Fibroblast of lung (primary cell): ENCODE data around the gene ITIH2. TPM values are rescaled to one million over a fixed set of nuclear protein-coding genes. Genes with fewer than 3 reads are reported as not detected.
"Not testable (repeated sequence)": the region's sequence is repeated elsewhere in the genome, so short reads cannot be mapped to it uniquely, and the experiment has no call there.

Source experiments
- DNase-seq, 2 donors: peaks; one replicate each; pipeline versions ENCODE4 v3.0.0 to v3.0.0-alpha.2; 2010; ENCODE audit warnings: low read depth in 2 of 2
- H2AFZ ChIP-seq: 2 replicates; pipeline ENCODE4 v1.5.1; 2012; ENCODE audit warnings: low read length, control low read depth, inconsistent platforms
- H3K27ac ChIP-seq: 2 replicates; pipeline ENCODE4 v1.5.1; 2011; ENCODE audit warnings: low read length, control low read depth; ENCODE audit not compliant: insufficient read depth
- H3K27me3 ChIP-seq: 2 replicates; pipeline ENCODE4 v1.5.1; 2011; ENCODE audit warnings: mild to moderate bottlenecking, low read length; ENCODE audit not compliant: control insufficient read depth, insufficient read depth
- H3K36me3 ChIP-seq: 2 replicates; pipeline ENCODE4 v1.5.1; 2011; ENCODE audit warnings: low read length; ENCODE audit not compliant: control insufficient read depth, insufficient read depth
- H3K4me1 ChIP-seq: 2 replicates; pipeline ENCODE4 v1.5.1; 2011; ENCODE audit warnings: low read length; ENCODE audit not compliant: control insufficient read depth, insufficient read depth; ENCODE audit errors: extremely low read depth
- H3K4me2 ChIP-seq: 2 replicates; pipeline ENCODE4 v1.5.1; 2011; ENCODE audit warnings: low read length, control low read depth; ENCODE audit not compliant: insufficient read depth; ENCODE audit errors: extremely low read depth
- H3K4me3 ChIP-seq, 4 experiments: fragments of 200-600 bp in 1 of 4; sonication (generic) in 1 of 4; replicated peaks in 1 of 4; 2 replicates each; pipeline ENCODE4 v1.5.1; 2011 to 2016; ENCODE audit warnings: low read length in 4 of 4, low read depth in 3 of 4, mild to moderate bottlenecking in 3 of 4, control low read depth in 2 of 4, inconsistent platforms in 1 of 4, mixed read lengths in 1 of 4; ENCODE audit not compliant: insufficient read depth in 1 of 4; ENCODE audit errors: control extremely low read depth in 1 of 4
- H3K79me2 ChIP-seq: 2 replicates; pipeline ENCODE4 v1.5.1; 2012; ENCODE audit warnings: mild to moderate bottlenecking, low read length, inconsistent platforms; ENCODE audit not compliant: control insufficient read depth, insufficient read depth
- H3K9ac ChIP-seq: 2 replicates; pipeline ENCODE4 v1.5.1; 2011; ENCODE audit warnings: mild to moderate bottlenecking, low read length, control low read depth; ENCODE audit not compliant: insufficient read depth
- H3K9me3 ChIP-seq: 2 replicates; pipeline ENCODE4 v1.5.1; 2012; ENCODE audit warnings: low read depth, low read length; ENCODE audit not compliant: control insufficient read depth, insufficient read depth
- H4K20me1 ChIP-seq: 2 replicates; pipeline ENCODE4 v1.5.1; 2011; ENCODE audit warnings: low read length; ENCODE audit not compliant: control insufficient read depth, insufficient read depth; ENCODE audit errors: extremely low read depth
- CTCF ChIP-seq, 2 donors: IDR thresholded peaks in 1 of 2; conservative IDR thresholded peaks in 1 of 2; 1 replicate in 1 of 2; 2 replicates in 1 of 2; pipeline ENCODE4 v1.5.1; 2011 to 2012; ENCODE audit warnings: low read length in 2 of 2, control low read depth in 1 of 2, inconsistent platforms in 1 of 2, low read depth in 1 of 2, mild to moderate bottlenecking in 1 of 2
- EZH2 ChIP-seq: IDR thresholded peaks from 2 replicates; pipeline ENCODE4 v1.5.1; 2012; ENCODE audit warnings: low read length, control low read depth, mild to moderate bottlenecking; ENCODE audit errors: missing control alignments
- polyA plus RNA-seq, 2 donors: library from polyadenylated mRNA; depleted of rRNA in 1 of 2; stranded (reverse) in 1 of 2; unstranded in 1 of 2; fragments of >200 nt; gene quantifications; 2 replicates each; pipeline ENCODE4 v1.2.1, GENCODE V29; 2011 to 2012; ENCODE audit warnings: missing spikeins in 1 of 2
- total RNA-seq: library from RNA; depleted of rRNA; stranded (reverse); fragments of >200 nt; gene quantifications from 2 replicates; pipeline ENCODE4 v1.2.1, GENCODE V29; 2014

The ITIH2 gene
- total and polyA plus RNA-seq, 2 donors (not counting 1 experiment from before 2014, with no cell fraction given) = not detected

- no peaks in the 10 kb centered on the region for H3K27me3 ChIP-seq
- no peak overlapping the region for H3K4me3 ChIP-seq
- H3K9ac ChIP-seq = no peak overlapping the region
- H4K20me1 ChIP-seq = no peaks in the 10 kb centered on the region
- H2AFZ ChIP-seq = no peak overlapping the region
- no peak overlapping the region for H3K4me2 ChIP-seq
- no peaks in the 10 kb centered on the region for H3K4me1 ChIP-seq
- peaks cover 11% of the 10 kb centered on the region for H3K36me3 ChIP-seq
- no peak overlapping the region for H3K27ac ChIP-seq
- no peaks in the 10 kb centered on the region for H3K9me3 ChIP-seq
- no peak for TF ChIP-seq EZH2
- no peak for TF ChIP-seq CTCF (conservative IDR thresholded peaks at IDR 0.05 in 1 of 2, IDR thresholded peaks at IDR 0.05 in 1 of 2; ENCODE audit: low read depth in 1 of 2, low read length in 2 of 2)
- DNase-seq = no peak
- H3K79me2 ChIP-seq = peaks cover 6% of the 10 kb centered on the region
These were observed 73.7 kb downstream of the ITIH2 start for GRCh38 chr10:7776777-7777176.

GRCh38 chr10:7782194-7782593 is 79.1 kb downstream of the ITIH2 start:
- H3K4me3 ChIP-seq, H3K27me3 ChIP-seq, H3K27ac ChIP-seq, H3K36me3 ChIP-seq, H3K9ac ChIP-seq, DNase-seq, H3K4me1 ChIP-seq, H2AFZ ChIP-seq, H4K20me1 ChIP-seq, H3K9me3 ChIP-seq, H3K4me2 ChIP-seq: not testable (repeated sequence)
- H3K79me2 ChIP-seq = peaks cover 47% of the 10 kb centered on the region

GRCh38 chr10:7786430-7786829 is 83.3 kb downstream of the ITIH2 start:
- Histone ChIP-seq H3K4me3 (peak overlapping the region in 2 of 4 experiments; percentile 73 to 91), H3K79me2 (peaks cover 83% of the 10 kb centered on the region), H2AFZ (no peak overlapping the region), H3K4me1 (peaks cover 2% of the 10 kb centered on the region), H4K20me1 (no peaks in the 10 kb centered on the region), H3K4me2 (peak overlapping the region; percentile 78), H3K9ac (no peak overlapping the region), H3K27me3 (no peaks in the 10 kb centered on the region), H3K27ac (no peak overlapping the region), H3K9me3 (no peaks in the 10 kb centered on the region), H3K36me3 (no peaks in the 10 kb centered on the region)
- no peak for TF ChIP-seq CTCF (conservative IDR thresholded peaks at IDR 0.05 in 1 of 2, IDR thresholded peaks at IDR 0.05 in 1 of 2; ENCODE audit: low read depth in 1 of 2, low read length in 2 of 2)
- TF ChIP-seq EZH2 = no peak
- DNase-seq = no peak
